CD4-positive, alpha-beta T cell treated with Interferon alpha-2 for 1 hour (primary cell): ENCODE results near the gene SIMC1.

Experiments used
- DNase-seq, 2 donors: peaks; one replicate each; pipeline ENCODE4 v3.0.0-alpha.2; 2020 to 2022

SIMC1 gene

DNA sequence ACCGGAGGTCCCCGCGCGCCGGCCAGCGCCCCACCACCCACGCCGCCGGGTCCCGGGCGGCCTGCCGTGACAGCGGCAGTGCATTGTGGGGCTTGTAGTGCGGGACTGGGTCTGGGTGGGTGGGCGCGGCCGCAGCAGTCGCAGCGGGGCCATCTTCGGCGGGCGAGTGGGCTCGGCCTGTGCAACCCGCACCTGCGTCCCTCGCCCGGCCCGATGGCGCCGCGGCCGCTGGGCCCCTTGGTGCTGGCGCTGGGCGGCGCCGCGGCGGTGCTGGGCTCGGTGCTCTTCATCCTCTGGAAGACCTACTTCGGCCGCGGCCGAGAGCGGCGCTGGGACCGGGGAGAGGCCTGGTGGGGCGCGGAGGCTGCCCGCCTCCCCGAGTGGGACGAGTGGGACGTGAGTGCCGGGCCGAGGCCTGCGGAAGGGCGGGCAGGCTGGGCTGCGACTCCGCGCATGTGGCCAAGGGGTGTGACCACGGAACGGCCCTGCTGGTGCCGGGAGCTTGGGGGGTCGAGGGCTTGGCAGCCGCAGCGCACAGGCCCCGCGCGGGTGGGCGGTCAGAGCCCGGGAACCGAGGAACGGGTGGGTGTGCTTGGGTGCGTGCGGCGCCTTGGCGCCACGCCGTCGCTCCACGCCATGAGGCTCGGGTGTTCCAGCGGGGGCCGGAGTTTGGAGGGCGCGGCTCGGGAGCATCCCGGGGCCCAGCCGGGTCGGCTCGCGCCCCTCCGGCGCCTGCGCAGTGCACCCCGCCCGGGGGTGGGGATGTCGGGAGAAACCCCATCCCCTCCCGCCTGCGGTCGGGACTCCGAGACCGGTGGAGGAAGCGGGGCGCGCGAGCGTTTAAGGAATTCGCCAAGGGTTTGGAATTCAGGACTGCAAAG, 127.4 kb downstream of the SIMC1 start, which contains the start of gene ARL10:
Gene ARL10, plus strand, starts transcription at position 137 of the 881 bp plus-strand sequence. Its CDS starts 77 bp downstream, at position 214.
- peak; percentile 27 to 66 for DNase-seq

DNA sequence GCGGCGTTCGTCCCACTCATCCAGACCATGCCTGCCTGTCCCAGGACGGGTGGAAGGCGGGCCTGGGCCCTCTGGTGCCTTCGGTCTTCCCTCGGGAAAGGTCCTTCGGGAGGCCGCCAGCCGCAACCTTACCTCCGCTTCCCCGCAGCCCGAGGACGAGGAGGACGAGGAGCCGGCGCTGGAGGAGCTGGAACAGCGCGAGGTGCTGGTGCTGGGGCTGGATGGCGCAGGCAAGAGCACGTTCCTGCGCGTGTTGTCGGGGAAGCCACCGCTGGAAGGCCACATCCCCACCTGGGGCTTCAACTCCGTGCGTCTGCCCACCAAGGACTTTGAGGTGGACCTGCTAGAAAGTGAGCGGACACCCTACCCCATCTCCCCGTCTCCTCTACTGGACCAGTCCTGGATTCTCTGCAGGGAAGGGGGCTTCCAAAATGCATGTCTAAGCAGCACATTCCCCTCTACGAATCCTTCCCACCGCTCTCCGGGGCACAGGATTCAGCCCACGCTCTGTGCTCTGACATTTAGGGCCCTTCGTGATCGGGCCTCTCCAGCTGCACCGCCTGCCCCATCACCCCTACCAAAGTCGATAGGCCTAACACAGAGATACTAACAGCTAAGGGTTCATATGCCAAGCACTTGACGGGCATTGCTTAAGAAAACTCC, 128.1 kb downstream of the SIMC1 start:
- no peak for DNase-seq

DNA sequence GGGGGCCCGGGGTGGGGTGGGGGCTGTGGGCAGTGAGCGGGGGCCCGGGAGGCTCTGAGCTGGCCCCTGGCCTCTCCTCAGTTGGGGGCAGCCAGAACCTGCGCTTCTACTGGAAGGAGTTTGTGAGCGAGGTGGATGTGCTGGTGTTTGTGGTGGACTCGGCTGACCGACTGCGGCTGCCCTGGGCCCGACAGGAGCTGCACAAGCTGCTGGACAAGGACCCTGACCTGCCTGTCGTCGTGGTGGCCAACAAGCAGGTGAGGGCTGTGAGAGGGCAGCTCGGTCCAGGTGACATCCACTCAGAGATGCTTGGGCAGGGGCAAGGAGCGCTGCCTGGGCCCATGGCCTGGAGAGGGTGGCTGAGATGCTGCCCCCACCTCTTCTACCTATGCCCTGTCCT, 130.5 kb downstream of the SIMC1 start:
- no peak for DNase-seq

DNA sequence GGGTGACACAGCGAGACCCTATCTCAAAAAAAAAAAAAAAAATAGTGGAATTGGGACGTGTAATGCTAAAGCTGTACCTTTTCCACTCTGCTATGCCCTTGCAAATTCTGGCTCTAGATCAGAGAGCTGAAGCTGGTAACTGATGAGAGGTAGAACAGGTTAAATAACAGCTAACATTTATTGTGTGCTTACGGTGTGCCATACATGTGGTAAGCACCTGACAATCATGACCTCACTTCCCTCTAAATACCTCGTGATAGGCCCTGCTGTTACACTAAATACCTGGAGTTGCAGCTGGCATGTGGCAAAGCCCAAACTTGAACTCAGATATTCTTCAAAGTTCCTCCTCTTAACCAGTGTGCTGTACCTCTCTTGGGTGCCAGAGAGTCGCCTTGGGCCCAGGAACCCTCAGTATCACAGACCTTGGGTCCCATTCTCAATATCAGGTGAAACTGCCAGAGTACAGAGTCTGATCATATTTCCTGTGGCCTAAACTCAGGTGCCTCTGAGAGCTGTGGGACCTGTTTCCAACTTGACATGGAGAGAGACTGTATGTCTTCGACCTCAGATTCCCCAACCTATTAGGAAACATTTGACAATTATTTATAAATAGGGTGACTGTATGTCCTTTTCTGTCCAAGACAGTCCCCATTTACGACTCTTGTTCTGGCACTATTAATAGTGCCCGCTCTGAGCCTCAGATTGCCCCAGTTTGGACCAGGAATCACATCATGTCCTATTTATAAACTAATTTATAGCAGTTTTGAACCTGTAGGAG, 131.9 kb downstream of the SIMC1 start:
- DNase-seq: no peak

DNA sequence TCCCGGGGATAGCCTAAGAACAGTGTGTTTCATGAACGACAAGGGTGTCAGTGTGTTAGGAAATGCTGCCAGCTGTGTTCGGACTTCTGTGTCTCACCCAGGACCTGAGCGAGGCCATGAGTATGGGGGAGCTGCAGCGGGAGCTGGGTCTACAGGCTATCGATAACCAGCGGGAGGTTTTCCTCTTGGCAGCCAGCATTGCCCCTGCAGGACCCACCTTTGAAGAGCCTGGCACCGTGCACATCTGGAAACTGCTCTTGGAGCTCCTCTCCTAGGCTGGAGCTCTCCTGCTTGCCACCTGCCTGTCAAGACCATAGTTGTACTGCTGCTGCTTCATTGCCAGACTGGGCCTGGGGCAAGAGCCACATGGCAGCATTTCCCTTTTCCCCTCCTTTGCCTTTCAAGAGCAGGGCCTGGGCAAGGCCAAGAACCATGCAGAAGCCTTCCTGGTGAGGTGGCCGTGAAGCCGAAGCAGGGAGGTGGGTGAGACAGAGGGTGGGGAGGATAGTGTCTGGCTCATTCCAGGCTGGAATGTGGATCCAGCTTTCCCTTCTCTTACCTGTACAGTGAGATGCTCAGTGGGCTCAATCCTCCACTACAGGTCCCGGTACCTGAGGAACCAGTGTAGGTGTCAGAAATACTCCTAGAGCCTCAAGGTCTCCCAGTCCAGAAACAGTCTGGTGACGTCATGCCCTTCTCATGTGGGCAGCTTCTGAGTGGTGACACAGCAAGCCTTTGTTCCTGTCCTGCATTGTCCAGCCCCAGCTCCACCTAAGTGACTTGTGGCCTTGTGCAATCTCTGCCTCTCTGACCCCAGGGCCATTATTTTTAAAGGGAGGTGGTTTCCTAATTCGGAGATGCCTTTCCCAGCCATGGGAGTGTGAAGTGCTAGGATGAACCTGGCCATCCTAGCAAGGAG, 133.7 kb downstream of the SIMC1 start:
- DNase-seq: peak in 1 of 2 donors; percentile 24

DNA sequence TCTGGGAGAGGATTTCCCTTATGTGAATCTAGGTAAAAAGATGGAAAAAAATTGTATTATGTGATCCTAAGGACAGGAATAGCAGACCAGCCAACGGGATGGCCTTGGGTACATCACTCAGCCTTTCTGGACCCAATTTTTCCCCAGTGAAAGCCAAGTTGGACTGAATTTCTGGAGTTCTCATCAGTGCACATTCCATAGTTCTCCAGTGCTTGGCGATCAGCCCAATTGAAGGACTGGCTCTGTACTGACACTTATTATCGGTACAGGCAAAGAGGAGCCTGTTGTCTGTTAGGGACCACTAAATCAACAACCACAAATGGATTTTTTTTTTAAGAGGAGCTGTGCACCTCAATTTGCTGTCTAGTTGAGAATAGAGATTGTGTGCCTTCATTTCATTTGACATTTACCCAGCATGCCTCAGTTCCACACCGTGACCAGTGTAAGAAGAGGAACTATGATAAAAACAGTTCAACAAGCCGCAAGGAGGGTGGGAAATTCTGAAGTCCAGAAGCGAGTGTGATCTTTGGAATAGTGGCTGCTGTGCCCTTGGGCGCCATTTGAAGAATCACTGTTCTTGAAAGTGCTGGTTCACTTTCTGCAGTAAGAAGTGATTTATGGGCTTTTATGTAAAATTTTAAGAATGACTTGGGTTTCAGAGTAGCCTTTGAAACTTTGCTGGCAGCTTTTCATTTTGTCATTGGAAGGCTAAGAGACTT, 135.0 kb downstream of the SIMC1 start:
- DNase-seq: no peak

DNA sequence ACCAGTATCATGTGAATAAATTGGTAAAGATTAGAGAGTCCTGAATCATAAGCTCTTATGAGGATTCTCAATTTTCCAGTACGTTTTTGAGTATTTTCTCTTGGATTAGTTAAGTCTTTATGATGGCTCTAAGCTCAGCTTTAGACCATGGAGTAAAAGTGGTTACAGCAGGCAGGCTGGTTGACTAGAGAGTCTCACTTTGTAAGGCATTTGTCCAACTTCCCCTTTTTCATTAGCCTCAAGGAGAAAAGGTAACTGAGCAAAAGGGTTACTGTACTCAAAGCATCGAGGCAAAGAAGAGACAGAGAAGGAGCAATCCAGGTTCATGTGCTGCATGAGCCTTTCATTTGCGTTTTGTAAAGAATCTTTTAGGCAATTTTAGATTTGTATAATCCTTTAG, 141.7 kb downstream of the SIMC1 start:
- no peak for DNase-seq

DNA sequence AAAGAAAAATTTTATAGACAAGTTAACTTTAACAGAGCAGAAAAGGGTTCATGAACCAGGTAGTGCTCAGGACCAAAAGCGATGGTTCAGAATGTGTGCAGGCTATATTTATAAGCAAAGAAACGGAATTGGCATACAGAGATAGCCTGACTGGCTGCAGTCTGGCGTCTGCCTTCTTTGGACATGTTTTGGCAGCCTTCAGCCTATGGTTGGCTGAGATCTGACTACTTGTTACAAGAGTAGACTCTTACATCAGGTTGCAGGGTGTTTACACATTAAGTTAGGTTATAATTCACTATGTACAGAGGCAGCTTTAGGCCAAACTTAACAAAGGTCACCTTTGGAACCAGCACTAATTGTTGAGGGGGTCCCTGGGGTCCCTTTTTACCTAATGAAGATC, 143.2 kb downstream of the SIMC1 start:
- no peak for DNase-seq

DNA sequence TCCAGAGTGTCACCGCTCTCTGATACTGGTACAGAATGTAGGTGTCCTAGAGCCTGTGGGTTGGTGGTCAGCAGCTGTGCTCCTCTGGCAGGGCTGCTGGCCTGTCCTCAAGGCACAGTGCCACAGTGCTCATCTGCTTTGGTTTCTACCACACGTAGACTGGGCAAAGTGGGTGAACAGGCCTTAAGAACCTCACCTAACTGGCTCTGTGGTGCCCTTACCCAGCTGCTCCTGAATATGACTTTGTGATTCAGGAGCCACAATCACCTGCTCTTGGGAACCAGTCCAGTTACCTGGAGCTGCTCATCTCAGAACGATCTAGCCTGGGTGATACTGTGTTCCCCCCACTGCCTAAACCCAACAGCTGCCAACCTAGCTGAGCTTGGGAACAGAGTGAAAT, 143.8 kb downstream of the SIMC1 start:
- DNase-seq: no peak

DNA sequence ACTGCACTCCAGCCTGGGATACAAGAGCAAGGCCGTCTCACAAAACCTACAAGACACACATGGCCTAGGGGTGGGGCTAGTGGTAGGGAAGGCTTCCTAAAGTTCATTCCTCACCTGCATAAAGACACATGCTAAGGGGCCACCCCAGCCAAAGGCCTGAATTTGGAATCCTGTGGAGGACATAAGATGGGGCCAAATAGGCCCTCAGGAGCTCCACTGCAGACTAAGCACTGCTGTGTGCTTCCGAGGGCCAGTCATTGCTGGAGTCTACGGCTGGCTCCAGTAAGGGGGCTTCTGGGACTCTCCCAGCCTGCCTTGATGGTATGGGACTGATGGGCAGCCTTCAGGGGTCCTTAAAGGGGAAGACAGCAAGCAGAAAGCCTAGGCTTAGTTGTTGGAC, 144.5 kb downstream of the SIMC1 start:
- DNase-seq: no peak

DNA sequence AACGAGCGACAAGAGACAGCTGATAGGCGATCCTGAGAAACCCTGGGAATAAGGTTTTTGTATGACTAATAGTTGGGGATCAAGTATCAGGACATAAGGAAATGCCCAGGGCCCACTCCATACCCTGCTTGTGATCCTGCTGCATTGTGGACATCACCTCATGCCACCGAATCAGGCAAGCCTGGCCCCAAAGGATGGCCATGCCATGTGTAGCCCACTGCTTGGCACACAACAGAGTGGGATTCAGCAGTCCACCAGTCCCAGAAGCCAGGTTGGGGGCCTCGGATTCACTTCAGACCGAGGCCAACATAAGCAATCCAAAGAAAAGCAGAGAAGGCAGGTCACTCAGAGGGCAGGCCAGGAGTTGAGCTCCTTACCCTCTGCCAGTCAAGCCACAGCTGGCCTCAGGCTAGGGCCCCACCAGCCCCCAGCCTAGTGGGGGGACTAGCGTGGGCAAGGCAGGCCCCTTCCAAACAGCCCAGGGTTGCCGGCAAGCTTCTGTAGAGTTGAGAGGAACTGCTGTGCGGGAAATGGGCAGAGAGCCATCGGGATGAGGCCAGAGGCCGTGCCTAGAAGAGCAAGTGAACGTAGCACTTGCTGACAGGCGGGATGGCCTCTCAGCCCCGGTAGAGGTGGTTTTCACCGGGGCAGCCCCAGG, 145.2 kb downstream of the SIMC1 start:
- no peak for DNase-seq

DNA sequence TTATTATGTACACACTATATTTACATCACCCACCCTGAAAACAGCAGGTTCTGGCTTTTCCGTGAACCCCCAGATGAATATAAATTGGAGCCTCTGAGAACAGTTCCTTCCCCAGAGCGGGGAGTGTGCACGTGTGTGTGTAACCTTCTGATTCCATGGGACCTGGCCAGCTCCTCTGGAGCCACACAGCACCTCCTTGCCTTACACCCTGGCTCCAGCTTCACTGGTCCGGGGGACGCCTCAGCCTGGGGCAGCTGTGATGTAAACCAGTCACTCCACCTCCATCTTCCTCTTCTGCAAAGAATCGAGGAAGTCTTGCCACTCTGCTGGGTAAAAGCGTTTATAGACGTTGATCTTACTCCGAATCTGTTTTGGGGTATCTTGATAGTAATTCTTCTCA, 145.7 kb downstream of the SIMC1 start:
- DNase-seq: no peak

DNA sequence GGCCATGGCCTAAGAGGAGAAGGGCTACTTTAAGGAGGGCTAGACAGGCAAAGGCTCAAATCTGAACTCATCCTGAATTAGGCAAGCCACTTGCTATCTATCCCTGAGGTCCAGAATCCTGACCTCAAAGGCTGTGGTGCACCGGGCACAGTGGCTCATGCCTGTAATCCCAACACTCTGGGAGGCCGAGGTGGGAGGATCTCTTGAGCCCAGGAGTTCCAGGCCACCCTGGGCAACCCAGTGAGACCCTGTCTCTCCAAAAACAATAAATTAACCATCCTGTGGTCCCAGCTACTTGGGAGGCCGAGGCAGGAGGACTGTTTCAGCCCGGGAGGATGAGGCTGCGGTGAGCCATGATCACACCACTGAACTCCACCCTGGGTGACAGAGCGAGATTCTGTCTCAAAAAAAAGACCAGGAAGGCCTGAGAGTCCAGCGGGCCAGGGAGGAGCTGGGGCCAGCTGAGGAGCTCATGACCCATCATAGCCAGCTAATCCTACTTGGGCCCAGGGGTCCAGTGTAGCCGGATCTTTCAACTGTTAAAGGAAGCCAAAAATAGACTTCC, 146.2 kb downstream of the SIMC1 start:
- no peak for DNase-seq

DNA sequence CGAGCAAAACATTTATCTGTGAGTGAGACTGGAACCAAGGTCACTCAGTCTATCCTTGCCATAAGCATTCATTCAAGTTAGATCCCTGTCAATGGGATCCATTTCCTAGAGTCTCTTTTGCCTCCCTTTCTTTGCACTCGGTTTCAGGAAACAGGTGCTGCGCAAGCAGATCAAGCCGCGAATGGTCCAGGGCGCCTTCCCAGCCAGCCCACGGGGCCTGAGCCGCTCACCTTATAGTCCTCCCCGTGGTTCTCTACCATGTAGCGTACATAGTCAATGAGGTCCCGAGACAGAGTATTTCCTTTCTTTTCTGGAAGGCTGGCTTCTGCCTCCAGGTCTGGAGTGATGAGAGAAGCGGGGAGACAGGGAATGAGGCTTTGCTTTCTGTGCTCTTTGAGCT, 146.8 kb downstream of the SIMC1 start:
- no peak for DNase-seq

DNA sequence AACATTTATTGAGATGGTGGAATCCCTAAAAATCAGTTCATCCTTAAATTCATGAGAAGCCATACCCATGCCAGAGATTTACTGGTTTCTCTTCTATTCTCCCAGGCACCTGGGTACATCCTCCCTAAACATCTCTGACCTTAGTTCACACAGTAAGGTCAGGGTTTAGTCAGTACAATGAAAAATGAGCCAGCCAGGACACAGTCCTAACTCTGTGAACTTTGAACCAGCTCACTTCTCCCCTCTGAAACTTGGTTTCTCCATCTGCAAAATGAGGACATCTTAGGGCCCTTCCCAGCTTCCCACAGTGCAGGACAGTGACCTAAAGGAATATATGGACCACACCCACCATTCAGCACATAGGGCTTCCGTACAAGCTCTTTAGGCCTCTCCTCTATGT, 148.3 kb downstream of the SIMC1 start:
- DNase-seq: no peak

DNA sequence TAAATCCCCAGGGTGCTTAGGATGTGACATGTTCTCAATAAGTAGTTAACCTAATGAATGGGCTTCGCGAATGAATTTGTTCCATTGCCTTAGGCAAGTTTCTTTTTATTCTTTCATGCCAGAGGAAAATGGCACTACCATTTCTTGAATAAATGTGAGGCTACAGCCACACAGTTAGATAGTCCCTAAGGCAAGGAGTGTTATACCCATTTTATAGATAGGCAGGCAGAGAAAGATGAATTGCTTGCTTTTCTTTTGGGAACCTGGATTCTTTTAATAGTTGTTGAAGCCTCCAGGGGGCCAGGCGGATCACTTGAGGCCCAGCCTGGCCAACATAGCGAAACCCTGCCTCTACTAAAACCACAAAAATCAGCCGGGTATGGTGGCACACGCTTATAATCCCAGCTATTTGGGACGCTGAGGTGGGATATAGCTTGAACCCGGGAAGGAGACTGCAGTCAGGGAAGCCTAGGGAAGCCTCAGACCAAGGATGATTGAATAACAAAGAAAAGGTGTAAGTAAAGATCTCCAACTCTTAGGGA, 149.2 kb downstream of the SIMC1 start:
- DNase-seq: no peak

DNA sequence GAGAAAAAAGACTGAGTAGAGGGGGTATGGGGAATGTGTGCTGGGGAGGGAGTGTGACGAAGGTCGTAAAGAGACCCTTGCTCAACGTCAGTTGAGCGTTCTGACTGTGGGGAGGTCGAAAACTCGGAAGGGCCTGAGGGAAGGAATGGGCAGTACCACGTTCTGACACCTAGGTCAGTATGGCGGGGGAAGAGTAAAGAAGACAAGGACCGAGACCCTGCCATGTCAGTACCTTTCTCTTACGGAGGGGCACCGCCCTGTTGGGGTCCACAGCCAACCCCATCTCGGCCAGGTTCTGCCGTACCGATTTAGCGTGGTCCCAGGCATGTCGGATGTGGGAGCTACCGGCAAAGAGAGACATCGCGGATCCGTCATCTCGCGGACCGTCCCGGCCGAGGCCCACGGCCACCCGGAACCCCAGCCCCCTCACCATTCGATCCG, 149.8 kb downstream of the SIMC1 start:
- peak in 1 of 2 donors; percentile 4 for DNase-seq

DNA sequence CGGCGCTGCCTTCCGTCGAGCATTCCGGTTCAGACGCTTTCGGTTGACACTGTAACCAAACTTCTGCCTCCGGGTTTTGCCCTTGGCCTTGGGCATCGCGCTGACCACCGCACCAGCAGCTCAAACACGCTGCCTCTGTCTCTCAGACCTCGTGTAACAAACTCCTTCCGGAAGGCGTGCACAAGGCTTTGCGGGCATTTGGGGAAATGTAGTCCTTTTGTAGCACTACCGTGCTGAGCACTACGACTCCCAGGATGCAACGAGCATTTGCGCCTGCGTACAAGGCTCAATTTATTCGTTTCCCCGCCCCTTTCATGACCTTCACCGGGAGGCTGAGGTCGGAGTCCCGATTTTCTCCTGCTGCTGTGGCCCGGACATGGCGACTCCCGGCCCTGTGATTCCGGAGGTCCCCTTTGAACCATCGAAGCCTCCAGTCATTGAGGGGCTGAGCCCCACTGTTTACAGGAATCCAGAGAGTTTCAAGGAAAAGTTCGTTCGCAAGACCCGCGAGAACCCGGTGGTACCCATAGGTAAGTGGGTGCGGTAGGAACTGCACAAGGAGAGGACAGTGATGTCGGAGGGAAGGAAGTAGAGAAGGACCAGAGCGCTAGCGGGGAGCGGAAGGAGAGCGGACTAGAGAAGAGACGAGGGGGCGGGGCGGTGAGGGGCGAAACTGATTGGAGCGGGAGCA, 150.4 kb downstream of the SIMC1 start, which contains the start of the genes HIGD2A and NOP16:
Gene HIGD2A, plus strand, starts transcription at position 308 of the 691 bp plus-strand sequence. Its CDS starts 69 bp downstream, at position 377.
Gene NOP16, minus strand, starts transcription at position 155 of the 691 bp plus-strand sequence. Its CDS starts 59 bp downstream, at position 96.
- DNase-seq: peak; percentile 99
